Measurements from ENCODE around the gene TSPAN1. TPM values are rescaled to one million over a fixed set of nuclear protein-coding genes. Genes with fewer than 3 reads are reported as not detected.

The TSPAN1 gene
- total and polyA plus RNA-seq, 2 of the 13 experiments (the other 11 are each of a cell fraction or from before 2014, with no cell fraction given), result 1.7 to 2.9 TPM

GRCh38 chr1:46132529-46133180, 42.2 kb upstream of the TSPAN1 start, which contains the start of gene PIK3R3 (continued):
- TF ChIP-seq, protein P1, sequence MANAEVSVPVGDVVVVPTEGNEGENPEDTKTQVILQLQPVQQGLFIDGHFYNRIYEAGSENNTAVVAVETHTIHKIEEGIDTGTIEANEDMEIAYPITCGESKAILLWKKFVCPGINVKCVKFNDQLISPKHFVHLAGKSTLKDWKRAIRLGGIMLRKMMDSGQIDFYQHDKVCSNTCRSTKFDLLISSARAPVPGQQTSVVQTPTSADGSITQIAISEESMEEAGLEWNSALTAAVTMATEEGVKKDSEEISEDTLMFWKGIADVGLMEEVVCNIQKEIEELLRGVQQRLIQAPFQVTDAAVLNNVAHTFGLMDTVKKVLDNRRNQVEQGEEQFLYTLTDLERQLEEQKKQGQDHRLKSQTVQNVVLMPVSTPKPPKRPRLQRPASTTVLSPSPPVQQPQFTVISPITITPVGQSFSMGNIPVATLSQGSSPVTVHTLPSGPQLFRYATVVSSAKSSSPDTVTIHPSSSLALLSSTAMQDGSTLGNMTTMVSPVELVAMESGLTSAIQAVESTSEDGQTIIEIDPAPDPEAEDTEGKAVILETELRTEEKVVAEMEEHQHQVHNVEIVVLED (CRISPR knock-in tag; IDR thresholded peaks at IDR 0.05; ENCODE audit: borderline replicate concordance), result peak; percentile 69
- TF ChIP-seq TGIF2 (CRISPR knock-in tag; IDR thresholded peaks at IDR 0.05) (peak; percentile 97), ZNF781 (CRISPR knock-in tag; IDR thresholded peaks at IDR 0.05; ENCODE audit: borderline replicate concordance, not compliant biosample characterization) (peak; percentile 99), HDAC2 (CRISPR knock-in tag; IDR thresholded peaks at IDR 0.05) (peak; percentile 78), ZMYM2 (CRISPR knock-in tag; IDR thresholded peaks at IDR 0.05) (peak; percentile 88), TP53 (CRISPR knock-in tag; conservative IDR thresholded peaks at IDR 0.05) (no peak), ZNF629 (CRISPR knock-in tag; conservative IDR thresholded peaks at IDR 0.05) (0 out of 2 replicates have a peak, but pooled peaks have one; percentile 6), KLF11 (CRISPR knock-in tag; IDR thresholded peaks at IDR 0.05) (peak; percentile 99), FLYWCH1 (CRISPR knock-in tag; IDR thresholded peaks at IDR 0.05) (peak; percentile 92), ZNF501 (CRISPR knock-in tag; IDR thresholded peaks at IDR 0.05) (peak; percentile 86), NFIB (CRISPR knock-in tag; IDR thresholded peaks at IDR 0.05; ENCODE audit: borderline replicate concordance) (peak; percentile 97), ZNF343 (CRISPR knock-in tag; IDR thresholded peaks at IDR 0.05) (0 out of 2 replicates have a peak, but pooled peaks have one; percentile 78), SIN3A (IDR thresholded peaks at IDR 0.05; ENCODE audit: borderline replicate concordance, low read depth, low read length) (0 out of 2 replicates have a peak, but pooled peaks have one; percentile 22), ZNF503 (CRISPR knock-in tag; IDR thresholded peaks at IDR 0.05) (peak; percentile 65; the same call in 1 of the 2 replicates), PPARG (CRISPR knock-in tag; conservative IDR thresholded peaks at IDR 0.05) (peak; percentile 63), ZNF746 (CRISPR knock-in tag; IDR thresholded peaks at IDR 0.05) (peak; percentile 86), NFYC (CRISPR knock-in tag; IDR thresholded peaks at IDR 0.05) (peak; percentile 90), PAF1 (CRISPR knock-in tag; IDR thresholded peaks at IDR 0.05) (no peak), HMG20A (CRISPR knock-in tag; IDR thresholded peaks at IDR 0.05; ENCODE audit: borderline replicate concordance) (no peak)
- TF ChIP-seq, protein P2, sequence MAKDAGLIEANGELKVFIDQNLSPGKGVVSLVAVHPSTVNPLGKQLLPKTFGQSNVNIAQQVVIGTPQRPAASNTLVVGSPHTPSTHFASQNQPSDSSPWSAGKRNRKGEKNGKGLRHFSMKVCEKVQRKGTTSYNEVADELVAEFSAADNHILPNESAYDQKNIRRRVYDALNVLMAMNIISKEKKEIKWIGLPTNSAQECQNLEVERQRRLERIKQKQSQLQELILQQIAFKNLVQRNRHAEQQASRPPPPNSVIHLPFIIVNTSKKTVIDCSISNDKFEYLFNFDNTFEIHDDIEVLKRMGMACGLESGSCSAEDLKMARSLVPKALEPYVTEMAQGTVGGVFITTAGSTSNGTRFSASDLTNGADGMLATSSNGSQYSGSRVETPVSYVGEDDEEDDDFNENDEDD (CRISPR knock-in tag; IDR thresholded peaks at IDR 0.05; ENCODE audit: borderline replicate concordance), result peak; percentile 99
- TF ChIP-seq, protein P3, sequence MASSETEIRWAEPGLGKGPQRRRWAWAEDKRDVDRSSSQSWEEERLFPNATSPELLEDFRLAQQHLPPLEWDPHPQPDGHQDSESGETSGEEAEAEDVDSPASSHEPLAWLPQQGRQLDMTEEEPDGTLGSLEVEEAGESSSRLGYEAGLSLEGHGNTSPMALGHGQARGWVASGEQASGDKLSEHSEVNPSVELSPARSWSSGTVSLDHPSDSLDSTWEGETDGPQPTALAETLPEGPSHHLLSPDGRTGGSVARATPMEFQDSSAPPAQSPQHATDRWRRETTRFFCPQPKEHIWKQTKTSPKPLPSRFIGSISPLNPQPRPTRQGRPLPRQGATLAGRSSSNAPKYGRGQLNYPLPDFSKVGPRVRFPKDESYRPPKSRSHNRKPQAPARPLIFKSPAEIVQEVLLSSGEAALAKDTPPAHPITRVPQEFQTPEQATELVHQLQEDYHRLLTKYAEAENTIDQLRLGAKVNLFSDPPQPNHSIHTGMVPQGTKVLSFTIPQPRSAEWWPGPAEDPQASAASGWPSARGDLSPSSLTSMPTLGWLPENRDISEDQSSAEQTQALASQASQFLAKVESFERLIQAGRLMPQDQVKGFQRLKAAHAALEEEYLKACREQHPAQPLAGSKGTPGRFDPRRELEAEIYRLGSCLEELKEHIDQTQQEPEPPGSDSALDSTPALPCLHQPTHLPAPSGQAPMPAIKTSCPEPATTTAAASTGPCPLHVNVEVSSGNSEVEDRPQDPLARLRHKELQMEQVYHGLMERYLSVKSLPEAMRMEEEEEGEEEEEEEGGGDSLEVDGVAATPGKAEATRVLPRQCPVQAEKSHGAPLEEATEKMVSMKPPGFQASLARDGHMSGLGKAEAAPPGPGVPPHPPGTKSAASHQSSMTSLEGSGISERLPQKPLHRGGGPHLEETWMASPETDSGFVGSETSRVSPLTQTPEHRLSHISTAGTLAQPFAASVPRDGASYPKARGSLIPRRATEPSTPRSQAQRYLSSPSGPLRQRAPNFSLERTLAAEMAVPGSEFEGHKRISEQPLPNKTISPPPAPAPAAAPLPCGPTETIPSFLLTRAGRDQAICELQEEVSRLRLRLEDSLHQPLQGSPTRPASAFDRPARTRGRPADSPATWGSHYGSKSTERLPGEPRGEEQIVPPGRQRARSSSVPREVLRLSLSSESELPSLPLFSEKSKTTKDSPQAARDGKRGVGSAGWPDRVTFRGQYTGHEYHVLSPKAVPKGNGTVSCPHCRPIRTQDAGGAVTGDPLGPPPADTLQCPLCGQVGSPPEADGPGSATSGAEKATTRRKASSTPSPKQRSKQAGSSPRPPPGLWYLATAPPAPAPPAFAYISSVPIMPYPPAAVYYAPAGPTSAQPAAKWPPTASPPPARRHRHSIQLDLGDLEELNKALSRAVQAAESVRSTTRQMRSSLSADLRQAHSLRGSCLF (CRISPR knock-in tag; IDR thresholded peaks at IDR 0.05; ENCODE audit: borderline replicate concordance), result peak; percentile 98

Data from HepG2 (cell line).